Retina (tissue), 1 donor: Measurements from ENCODE around the gene GMIP.
A peak's percentile ranks its signal among the peaks of the same experiment; 100 is the strongest.

Experiments
- DNase-seq: peaks from one replicate; pipeline ENCODE4 v3.0.0-alpha.2; 2016

Gene GMIP

DNA sequence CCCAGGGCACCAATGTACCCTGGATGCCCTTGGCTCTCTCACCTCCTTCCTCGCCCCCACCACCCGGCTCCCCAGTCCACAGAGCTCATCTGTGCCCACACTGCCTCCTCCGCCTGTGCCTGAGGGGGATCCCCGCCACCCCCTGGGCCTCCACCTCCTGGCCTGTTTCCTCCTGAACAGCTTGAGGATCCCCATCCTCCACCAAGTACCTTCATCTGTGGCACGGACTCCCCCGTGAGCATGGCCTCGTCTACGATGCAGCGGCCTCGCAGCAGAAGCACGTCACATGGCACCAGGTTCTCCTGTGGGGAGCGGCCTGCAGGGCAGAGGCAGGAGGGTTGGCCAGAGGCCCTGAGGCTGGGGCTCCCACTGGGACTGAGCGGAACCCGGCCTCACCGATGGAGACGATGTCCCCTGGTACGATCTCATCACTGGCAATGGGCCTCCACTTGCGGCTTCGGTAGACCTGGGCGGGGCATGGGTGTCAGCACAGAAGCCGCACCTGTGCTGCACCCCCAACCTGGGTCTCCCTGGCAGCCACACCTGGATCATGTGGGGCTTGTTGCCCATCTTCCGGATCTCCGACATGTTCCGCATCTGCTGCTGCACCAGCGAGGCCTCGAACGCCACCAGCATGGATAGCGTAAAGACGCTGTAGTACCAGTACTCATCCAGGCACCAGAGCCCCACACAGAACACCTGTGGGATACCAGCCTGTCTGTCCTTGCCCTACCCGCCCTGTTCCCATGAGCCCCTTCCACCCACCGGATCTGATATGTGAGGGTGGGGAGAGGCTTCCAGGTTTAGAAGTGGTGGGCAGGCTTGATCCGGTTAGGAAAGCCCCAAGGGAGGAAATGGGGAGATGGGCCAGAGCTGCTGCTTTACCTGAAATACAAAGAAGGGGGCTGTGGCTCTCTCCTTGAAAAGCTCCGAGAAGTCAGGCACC, 13.3 kb upstream of the GMIP start:
- DNase-seq = no peak

DNA sequence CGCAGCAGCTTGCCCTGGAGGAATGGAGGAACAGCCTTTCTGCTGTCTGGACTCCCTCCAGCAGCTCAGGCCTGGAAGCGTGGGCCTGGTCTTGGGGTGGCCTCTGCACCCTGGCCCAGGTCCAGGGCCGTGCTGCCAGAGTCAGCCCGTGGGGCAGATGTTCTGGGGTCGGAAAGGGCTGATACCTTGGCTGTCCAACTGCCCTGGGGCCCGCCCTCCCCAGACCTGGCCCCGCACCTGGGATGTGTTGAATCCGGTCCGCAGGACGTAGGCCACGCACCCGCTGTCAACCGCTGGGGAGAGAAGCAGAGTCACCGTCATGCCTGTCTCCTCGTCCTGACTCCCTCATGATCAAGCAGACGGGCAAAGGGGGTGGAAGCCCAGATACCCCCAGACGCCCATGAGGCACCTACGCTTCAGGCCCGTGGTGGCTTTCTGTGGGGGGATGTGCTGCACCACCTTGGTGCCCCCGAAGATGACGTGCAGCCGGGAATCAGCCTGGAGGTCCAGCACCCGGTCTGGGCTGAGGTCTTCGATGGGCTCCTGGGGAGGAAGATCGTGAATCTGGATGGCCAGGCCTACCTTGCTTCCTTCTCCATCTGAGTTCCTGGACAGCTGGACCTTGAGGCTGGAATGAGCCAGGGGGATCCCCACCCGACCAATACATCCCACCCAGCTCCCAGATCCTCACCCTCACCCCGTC, 12.3 kb upstream of the GMIP start:
- DNase-seq = no peak

DNA sequence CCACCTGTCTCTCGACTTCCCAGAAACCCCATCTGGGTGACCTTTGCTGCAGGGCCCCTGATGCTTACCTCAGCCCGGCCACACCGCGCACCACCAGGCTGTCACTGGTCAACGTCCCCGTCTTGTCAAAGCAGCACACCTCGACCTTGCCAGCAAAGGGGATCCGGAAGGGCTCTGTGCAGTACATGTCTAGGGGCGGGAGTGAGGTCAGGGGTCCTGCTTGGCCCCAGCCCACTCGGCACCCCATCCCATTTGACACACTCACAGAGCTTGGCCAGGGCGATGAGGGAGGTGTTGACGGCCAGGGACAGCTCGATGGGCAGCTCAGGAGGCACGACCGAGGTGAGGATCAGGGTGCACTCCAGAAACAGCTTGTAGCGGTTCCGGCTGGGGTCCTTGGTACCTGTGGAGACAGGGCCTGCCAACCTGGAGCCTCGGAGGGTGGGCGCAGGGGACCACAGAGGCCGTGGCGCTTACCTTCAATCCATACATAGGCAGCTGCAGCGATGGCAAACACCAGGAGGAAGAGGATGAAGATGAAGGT, 11.7 kb upstream of the GMIP start:
- DNase-seq = no peak

DNA sequence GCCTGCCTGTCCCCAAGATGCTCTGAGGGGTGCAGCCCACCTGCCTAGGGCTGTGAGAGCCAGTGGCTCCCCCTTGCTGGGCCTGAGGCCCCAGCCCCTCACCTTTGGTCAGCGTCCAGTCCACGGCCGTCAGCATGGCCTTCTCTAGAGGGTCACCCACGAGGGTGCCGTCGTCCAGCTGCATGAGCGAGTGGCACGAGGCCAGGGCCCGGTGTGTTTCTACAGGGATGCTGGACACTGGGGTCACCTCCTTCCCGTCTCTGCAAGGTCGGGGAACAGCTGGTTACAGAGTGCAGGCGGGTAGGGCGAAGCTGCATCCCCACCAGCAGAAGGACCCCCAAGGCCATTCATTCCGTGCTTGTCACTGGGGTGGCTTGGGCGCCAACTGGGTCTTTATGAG, 11.0 kb upstream of the GMIP start:
- DNase-seq = no peak

DNA sequence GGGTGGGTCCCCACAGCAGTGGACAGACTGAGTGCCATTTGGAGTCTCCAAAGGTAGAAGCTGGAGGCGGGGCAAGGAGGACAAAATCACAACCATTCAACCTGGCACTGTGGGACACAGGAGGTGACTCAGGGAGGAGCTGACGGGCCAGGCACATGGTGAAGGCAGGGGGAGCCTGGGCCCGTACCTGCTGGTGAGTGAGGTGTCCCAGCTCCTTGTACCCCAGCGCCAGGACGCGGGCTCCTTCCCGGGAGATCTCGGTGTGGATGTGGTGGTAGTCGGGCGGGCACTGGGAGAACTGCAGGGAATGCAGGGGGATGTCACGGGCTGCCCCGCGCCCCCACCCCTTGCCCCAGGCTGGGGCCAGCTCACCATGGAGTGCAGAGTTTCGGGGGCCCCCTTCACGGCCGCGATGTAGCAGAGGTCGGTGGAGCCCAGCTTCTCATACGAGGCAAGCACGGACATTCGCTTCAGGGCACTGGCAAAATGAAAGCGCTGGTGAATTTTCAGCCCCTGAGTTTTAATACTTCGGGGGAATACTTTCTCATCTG, 10.2 kb upstream of the GMIP start:
- no peak for DNase-seq

DNA sequence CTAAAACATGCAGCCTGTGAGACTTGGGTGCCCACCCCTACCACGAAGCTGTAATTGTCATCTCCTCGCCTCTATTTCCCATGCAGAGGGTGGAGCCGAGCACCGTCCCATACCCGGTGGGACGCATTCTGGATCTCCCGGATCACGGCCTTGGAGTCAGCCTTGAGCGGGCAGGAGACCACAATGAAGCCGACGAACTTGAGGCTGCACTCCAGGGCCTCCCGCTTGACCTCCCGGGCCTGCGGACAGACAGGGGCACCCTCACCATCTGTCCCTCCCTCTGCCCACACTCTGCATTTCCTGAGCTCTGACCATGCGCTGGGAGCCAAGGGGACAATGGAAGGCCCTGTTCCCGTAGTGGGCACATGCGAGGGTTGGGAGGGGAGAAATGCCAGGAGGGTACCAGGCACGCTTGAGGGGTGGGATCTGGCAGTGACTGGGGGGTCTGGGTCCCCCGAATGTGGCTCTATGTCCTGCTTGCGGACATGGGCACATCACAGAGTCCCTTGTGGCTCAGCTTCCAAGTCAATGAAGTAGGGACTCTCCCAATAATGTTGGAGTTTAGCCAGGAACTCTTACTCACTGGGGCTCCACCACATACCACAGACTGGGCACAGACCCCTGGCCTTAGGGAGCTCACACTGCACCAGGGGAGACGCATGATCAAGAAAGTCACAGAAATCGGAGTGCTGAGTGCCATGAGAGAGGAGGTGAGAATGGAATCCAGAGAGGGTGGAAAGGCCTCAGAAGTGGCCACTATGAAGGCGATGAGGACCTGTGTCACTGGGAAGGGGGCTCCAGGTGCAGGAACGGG, 9.2 kb upstream of the GMIP start:
- DNase-seq = no peak

DNA sequence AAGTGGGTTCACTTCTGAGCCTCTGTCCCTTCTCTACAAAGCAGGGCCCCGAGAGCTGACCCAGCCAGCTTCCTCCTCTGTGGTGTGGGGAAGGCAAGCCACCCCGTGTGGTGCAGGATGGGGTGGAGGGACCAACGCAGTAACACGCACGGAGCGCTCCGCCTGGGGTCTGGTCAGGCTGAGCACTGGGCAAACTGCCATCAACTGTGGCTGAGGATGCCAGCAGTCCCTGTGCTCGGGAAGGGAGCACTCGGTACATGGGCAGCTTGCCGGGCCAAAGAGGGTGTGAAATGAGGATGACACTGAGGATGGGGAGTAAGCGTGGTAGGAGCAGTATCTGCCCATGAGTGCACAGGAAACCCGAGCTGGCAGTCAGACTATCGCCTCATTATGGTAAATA, 7.6 kb upstream of the GMIP start:
- no peak for DNase-seq

DNA sequence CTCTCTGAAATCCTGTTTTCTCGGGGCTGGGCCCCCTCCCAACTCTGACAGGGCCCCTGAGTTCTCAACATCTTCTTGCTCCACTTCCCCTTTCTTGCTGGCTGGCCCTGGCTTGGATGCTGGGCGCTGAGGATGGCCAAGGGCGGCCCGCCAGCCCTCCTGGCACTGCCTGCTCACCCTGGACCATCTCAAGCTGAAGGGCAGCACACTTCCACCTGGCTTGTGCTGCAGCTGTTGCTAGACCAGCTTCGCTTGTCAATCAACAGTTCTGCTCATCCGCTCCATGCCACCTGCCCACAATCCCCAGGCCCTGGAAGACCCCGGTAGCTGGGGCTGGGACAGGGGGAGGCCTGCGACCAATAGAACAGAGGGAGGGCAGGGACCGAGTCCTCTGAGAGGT, 6.9 kb upstream of the GMIP start:
- DNase-seq = no peak

DNA sequence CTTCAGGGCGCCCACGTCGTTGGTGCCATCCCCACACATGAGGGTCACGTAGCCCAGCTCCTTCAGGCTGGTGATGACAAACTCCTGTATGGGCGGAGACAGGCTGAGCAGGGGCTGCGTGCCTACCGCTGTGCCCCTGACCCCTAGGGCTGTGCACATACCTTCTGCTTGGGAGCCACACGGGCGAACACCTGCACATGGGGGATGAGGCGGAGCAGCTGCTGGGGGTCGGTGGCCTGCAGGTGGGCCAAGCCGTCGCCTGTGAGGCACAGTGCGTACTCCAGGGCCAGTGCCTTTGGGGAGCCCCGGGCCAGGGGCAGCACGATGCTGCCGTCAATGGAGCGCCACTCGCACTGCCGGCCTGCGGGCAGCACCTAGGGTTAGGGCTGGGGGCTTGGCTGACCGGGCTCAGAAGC, 6.1 kb upstream of the GMIP start:
- DNase-seq = no peak

DNA sequence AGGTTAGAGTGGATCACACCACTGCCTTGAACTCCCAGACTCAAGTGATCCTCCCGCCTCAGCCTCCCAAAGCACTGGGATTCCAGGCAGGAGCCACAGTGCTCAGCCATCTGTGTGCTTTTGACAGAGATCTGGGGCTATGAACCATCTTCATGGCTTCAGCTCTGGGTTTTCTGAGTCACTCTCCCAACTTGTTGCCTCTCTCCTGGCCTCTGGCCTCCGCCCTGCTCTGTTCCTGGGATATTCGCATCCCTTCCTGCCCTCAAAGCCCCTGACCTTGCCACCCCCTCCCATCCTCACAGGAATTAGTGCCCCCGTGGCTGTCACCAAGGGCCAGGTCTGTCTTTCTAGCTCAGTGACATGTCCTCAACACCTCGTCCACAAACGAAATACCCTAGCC, 5.7 kb upstream of the GMIP start:
- DNase-seq = no peak

DNA sequence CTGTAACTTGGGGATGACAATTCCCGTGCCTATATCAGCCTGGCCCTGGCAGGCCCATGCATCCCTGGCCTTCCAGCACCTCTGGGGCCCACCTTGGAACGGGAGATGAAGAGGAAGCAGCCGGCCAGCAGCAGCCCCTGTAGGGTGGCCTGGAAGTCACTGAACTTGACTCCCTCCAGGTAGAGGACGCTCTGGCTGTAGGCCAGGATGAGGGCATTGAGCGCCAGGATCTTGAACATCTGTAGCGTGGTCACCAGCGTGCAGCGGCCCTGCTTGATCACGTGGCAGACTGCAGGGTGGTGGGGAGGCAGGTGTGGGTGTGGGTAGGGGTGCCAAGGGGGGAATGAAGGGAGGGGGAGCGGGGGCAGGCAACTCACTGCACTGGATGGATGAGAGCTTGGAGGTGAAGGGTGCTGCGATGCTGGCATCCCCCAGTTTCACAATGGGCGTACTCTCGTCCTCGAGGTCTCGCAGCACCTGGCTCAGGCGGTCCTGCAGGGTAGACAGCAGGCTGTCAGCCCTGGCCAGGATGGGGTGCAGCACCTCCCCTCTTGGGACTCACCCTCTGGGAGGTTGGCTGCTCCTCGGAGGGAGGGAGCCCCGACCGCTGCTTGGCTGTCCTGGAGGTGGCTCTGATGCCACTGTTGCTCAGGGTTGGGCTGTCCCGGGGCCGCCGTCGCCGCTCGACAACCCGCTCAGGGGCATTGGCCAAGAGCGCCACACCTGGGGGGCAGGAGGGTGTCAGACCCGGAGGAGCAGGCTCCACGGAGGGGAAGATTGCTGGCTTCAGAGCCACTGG, 3.8 kb upstream of the GMIP start:
- no peak for DNase-seq

DNA sequence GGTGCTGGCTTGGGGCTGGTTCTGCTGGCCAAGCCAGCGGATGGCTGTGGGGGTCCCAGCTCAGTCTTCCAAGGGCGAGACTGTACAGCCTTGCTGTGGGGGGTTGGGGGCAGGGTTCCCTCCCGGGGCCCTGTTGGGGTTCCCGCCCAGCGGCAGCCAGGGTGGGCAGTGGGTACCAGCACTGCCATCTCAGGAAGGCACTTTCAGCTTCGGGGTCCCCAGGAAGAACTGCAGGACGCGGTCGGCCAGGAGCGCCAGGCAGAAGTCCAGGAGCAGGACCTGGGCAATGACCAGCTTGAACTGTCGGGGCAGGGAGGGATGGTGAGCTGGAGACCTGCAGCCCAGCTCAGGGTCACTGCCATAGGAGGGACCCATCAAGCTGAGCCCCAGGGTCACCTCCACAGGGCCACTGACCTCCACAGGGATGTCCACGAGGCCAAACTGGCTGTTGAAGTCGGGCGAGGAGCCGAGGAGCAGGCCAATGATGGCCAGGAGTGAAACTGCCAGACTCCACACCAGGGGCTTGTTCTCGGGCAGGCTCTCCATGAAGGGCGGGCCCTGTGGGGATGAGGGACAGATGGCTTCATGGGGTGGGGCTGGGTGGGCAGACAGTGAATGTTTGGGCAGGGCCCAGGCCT, 1.9 kb upstream of the GMIP start:
- DNase-seq = no peak

DNA sequence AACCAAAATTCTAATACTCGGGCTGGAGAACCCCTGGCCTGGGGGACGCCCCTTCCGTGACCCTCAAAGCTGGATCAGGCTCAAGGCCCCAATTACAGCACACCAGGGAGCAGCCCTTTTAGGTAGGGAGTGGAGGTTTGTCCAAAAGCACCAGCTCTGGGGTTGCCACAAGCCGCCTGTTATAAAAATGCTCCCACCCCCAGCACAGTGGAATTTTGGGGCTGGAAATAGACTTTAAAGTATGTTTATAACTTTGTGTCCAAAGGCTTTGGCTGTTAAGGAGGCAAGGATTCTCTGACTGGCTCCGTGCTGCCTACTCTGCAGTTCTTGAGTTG, 564 bp upstream of the GMIP start:
- DNase-seq = no peak

DNA sequence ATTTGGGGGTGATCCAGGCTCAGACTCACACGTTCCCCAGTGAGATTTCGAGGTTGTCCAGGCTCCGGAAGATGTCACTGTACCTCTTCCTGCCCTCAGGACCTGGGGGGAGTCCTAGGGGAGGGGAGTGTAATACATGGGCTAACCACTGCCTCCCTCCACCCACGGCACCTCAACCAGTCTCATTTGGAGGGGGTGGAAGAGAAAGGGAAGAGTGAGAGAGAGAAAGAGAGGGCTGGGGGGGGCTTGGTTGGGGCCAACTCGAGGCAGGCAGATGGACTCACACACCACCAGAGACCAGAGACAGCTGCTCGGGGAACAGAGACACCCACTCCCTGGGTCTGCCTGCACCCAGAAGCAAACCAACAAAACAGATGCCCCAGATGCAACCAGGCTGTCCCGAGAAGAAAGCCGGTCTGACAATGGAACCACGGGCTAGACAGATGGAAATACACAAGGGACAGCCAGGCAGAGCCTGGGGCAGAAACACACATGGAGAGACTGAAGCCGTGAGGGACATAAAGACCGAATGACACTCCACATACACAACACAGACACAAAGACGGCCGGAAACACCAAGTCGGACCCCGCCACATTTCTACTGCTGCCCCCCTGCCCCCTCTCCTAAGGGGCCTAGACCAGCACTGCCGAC, 825 bp downstream of the GMIP start:
- peak; percentile 70 for DNase-seq

DNA sequence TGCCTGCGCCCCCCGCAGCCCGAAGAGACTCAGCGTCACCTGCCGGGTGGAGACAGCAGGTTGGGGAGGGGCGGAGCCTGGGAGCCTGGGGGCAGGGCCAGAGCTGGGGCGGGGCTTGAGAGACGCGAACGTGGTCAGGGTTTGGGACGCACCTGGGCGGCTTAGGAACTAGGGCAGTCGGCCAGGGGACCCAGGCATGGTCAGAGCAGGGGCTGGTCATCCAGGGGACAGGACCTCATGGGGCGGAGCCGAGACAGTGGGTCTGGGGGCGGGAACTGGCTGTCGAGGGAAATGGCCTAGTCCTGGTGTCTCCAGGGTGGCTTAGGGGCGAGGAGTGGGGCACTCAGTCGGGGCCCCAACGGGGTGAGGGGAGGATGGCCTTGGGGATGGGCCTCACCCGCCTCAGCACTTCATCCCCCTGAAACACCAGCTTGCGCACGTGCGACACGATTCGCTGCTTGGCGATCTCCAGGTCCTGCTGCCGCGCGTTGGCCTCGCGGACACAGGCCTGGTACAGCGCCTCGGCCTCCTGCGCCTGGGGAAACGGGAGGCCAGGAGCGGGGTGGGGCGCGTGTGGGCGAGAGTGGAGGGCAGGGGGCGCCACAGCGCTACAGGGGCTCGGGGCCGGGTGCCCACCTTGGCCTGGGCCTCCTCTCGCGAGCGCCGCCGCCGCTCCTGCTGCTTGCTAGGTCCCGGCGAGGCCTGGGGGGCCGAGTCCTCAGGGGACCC, 5.8 kb downstream of the GMIP start:
- no peak for DNase-seq

DNA sequence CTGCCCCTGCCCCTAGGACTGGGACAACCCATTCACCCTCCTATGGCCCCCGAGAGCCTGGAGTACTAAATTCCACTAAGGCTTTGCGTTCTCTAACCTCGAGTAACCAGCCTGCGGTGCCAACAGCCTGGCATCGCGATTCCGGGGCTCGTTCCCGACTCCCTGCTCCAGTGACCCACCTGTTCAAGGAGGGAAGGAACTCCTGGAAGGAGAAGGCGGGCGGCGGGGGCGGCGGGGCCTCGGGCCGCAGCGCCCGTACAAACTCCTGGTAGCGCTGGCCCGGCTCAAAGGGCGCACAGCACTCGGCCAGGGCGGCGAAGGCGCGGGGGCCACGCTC, 6.3 kb downstream of the GMIP start:
- no peak for DNase-seq

DNA sequence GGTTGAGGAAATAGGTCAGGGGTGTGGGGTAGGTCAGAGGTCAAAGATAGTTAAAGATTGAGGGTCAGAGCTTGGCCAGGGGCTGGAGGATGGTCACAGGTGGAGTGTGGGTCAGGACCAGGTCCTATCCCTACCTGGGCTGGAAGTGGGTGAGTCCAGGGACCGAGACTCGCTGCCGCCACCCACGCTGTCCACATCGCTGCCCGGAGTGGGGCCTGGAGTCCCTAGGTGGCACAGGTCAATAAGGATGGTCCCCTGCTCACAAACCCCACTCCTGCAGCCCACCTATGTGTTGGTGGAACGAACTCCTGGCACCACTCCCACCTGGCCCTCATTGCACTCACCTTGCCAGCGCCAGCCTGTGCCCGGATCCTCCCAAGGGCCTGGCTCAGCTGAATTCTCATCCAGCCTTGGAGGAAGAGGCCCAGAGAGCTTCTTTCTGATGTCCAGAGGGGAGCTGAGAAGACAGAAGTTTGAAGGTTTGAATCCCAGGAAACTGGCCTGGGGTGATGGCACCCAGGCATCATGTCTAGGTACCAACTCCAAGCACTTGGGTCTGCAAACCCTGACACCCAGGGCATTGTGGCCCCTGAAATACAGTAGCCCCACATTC, 6.8 kb downstream of the GMIP start:
- no peak for DNase-seq

DNA sequence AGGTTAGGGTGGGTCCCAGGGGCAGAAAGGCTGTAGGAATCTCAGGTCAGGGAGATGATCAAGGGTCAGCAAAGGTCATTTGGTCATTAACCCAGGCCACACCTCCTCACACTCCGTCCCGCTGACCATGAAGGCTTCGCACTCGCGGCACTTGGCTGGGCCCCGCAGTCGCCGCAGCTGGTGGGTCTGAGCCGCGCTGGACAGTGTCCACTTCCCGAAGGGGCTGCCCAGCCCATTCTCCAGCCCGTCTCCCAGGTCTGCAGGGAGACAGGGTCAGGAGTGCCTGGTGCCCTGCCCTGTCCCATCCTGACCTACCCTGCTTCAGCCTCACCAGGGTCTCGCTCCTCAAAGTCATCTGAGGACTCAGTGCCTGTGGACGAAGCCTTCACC, 8.1 kb downstream of the GMIP start:
- no peak for DNase-seq

DNA sequence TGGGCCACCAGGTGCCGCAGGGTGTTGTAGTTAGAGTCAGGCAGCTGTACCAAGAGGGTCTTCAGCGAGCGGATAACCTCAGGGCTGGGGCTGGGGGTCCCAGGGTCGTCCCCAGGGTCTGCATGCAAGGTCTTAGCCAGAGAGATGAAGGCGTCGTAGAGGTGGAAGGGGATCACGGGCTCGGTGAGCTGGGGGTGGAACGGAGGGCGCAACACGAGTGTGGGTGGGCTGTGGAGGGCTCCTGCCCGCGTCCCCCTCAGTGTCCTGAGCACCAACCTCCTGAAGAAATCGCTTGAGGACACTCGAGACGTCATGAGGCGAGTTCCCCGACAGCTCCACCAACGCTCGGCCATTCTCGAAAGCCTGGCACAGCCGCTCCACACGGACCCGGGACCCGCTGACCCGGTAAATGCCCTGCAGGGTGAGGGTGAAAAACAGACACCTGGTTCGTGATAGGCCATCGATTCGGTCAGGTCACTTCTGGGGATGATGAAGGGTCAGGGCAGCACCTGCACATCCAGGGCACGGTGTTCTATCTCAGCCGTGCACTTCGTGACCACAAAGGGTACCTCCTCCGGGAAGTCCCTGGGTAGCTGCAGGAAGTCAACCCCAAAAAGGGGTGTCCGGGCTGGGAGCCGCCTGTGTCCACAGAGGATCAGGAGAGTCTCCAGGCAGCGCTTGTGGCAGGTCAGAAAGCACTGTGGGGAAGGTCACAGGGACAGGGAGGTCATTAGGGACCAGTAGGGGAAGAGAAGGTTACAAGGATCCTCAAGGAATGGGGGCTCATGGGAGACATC, 8.7 kb downstream of the GMIP start:
- no peak for DNase-seq
